Activated CD8-positive, alpha-beta memory T cell treated with anti-CD3 and anti-CD28 coated beads, Interleukin-2, amount 50 U/mL, for 1 hour (primary cell): ENCODE data around the gene CCDC200.
"Not testable (repeated sequence)": the region's sequence is repeated elsewhere in the genome, so short reads cannot be mapped to it uniquely, and the experiment has no call there.

ENCODE experiments used
- DNase-seq: peaks from one replicate; pipeline ENCODE4 v3.0.0-alpha.2; 2020; ENCODE audit errors: extremely low read depth

The CCDC200 gene

GRCh38 chr17:43216369-43216761 is 12.1 kb downstream of the CCDC200 start:
- DNase-seq = no peak

- no peak for DNase-seq
Observed at GRCh38 chr17:43215341-43215740, 13.1 kb downstream of the CCDC200 start.

- DNase-seq = no peak
Observed at GRCh38 chr17:43213545-43213944, 14.9 kb downstream of the CCDC200 start.

GRCh38 chr17:43212641-43213490 is 15.6 kb downstream of the CCDC200 start:
- no peak for DNase-seq

- peak; percentile 50 for DNase-seq
Observed at GRCh38 chr17:43211480-43212402, 16.7 kb downstream of the CCDC200 start, which contains the start of gene TMEM106A. TMEM106A (plus strand) TSS chr17:43211875; CDS start chr17:43213042, 1,167 bp downstream.

DNA sequence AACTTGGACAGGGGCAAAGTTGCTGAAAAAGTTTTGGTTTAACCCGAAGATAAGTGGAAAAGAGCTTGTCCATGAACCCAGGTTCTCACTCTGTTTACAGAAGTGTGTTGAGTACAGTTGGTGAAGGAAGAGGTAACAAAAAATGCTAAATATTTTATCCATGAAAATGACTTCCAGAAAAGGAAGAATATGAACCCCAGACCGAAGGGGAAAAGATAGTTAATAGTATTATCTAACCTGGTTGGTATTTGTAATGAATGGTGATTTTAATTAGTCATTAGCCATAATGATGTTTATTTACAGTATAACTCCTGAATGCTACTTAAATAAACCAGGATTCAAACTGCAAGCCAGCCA is 17.3 kb downstream of the CCDC200 start:
- no peak for DNase-seq

DNA sequence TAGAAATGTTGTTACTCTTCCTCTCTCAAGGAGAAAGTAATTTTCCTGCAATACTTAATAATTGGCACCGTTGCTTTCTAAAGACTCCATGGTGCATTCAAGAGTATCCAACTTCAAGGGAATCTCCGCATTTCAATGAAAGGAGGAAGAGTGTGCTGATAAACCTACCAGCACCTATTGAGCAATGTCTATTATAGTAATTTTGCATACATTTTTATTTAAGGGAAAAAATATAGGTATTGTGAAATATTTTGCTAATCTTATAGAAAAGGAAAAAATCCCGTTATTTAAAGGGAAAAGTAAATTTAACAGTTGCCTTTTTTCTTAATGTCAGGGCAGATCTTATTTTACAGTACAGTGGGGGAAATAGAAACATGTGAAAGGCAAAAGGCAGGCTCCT is 17.8 kb downstream of the CCDC200 start:
- DNase-seq = no peak

DNA sequence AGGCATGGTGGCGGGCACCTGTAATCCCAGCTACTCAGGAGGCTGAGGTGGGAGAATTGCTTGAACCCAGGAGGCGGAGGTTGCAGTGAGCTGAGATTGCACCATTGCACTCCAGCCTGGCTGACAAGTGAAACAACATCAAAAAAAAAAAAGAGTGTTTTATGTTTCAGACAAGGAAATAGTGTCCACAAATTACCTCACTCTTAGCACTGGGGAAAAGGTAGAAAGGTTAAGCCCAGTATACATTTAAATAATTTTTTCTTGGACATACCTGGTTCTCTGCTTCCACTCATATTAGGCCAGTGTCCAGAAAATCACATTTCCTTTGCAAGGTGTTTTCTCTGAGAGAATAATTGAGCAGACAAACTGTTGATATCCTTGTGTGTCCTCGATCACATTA is 25.4 kb downstream of the CCDC200 start:
- DNase-seq = not testable (repeated sequence)

- no peak for DNase-seq
Observed at GRCh38 chr17:43200127-43200526, 28.3 kb downstream of the CCDC200 start.

GRCh38 chr17:43199633-43200032 is 28.8 kb downstream of the CCDC200 start:
- no peak for DNase-seq

GRCh38 chr17:43193251-43193650 is 35.2 kb downstream of the CCDC200 start:
- no peak for DNase-seq

DNA sequence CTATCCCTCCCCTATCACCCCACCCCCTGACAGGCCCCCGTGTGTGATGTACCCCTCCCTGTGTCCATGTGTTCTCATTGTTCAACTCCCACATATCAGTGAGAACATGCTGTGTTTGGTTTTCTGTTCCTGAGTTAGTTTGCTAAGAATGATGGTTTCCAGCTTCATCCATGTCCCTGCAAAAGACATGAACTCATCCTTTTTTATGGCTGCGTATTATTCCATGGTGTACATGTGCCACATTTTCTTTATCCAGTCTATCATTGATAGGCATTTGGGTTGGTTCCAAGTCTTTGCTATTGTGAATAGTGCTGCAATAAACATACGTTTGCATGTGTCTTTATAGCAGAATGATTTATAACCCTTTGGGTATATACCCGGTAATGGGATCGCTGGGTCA is 41.8 kb downstream of the CCDC200 start:
- DNase-seq = not testable (repeated sequence)

GRCh38 chr17:43183921-43184320 is 44.5 kb downstream of the CCDC200 start:
- no peak for DNase-seq

DNA sequence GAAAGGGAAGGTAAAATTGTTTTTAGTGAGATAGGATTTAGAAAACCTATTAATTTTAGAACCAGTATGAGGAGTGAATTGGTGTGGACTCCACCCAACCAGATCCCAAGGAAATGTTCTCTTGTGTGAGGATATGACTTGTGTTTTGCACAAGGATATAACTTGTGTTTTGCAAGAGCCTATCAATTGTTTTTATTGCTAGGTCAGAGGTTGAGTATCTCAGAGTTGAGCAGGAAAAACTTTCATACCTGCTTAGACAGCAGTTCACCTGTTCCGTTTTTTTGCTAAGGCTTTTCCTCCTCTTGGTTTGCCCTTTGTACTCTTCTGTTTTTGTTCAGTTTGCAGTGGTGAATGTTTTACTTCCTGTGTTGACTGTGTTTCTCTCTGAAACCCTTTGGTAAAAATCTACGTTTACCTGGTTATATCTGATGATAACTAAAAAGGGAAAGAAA is 52.3 kb downstream of the CCDC200 start:
- DNase-seq = no peak

GRCh38 chr17:43175213-43176118 is 53.0 kb downstream of the CCDC200 start:
- DNase-seq = no peak

- DNase-seq = no peak
Observed at GRCh38 chr17:43171586-43172487, 56.6 kb downstream of the CCDC200 start.
